HCT116 (cell line): ENCODE data around the gene FCSK. TPM values are rescaled to one million over a fixed set of nuclear protein-coding genes. Genes with fewer than 3 reads are reported as not detected.

ENCODE experiments used
- ATAC-seq: fragments of 200-7000 bp; cut with Tn5 transposase; 2 replicates; pipeline ENCODE4 v1.9.1; 2020; ENCODE audit warnings: mild to moderate bottlenecking, moderate library complexity
- BruUV-seq: library from RNA; stranded (reverse); fragments of 400-500 nt; replicated peaks from 2 replicates; lab custom pipeline; 2021; lab: Mats Ljungman, UMichigan
- CTCF ChIA-PET: fragments of 300-600 bp; sonication (Branson Sonifier 250); formaldehyde crosslinking; loops from one replicate; lab custom pipeline; 2021; ENCODE audit warnings: antibody characterized with exemption; lab: Charles Lee
- POLR2A ChIA-PET: fragments of 300-600, 350-600 bp; sonication (Branson Sonifier 250); formaldehyde crosslinking; loops from one replicate; lab custom pipeline; 2021; ENCODE audit warnings: antibody characterized with exemption; lab: Charles Lee
- RAD21 ChIA-PET, 2 experiments: fragments of 300-600 bp; sonication (Branson Sonifier 250); formaldehyde crosslinking; loops; one replicate each; lab custom pipeline; 2023; ENCODE audit warnings: low total read pairs in 2 of 2; ENCODE audit not compliant: uncharacterized antibody in 2 of 2, unreplicated experiment in 2 of 2, low non-redundant PET in 1 of 2; lab: Charles Lee
- DNase-seq: peaks from one replicate; pipeline ENCODE4 v3.0.0-alpha.2; 2010; ENCODE audit warnings: low read depth, low spot score
- H2AFZ ChIP-seq: fragments of 200-600 bp; shearing (Covaris generic), sonication (generic); 2 replicates; pipeline ENCODE4 v1.6.1; 2017; ENCODE audit warnings: low read depth, mixed run types, mixed read lengths, antibody characterized with exemption, low read length; ENCODE audit not compliant: poor library complexity, severe bottlenecking
- H3K27ac ChIP-seq: 2 replicates; pipeline ENCODE4 v1.5.1; 2012; ENCODE audit warnings: low read depth, low read length
- H3K27me3 ChIP-seq: fragments of 200-600 bp; sonication (generic); 2 replicates; pipeline ENCODE4 v1.6.1; 2016; ENCODE audit warnings: mixed run types, low read length, mixed read lengths; ENCODE audit not compliant: insufficient read depth
- H3K36me3 ChIP-seq, 2 experiments: fragments of 200-500 bp in 1 of 2; fragments of 200-600 bp in 1 of 2; sonication (Bioruptor generic) in 1 of 2; sonication (generic) in 1 of 2; 2 replicates each; pipeline versions ENCODE4 v1.5.1 to v1.6.1; 2014 to 2016; ENCODE audit warnings: low read length in 2 of 2, inconsistent platforms in 1 of 2, mixed read lengths in 1 of 2, mixed run types in 1 of 2; ENCODE audit not compliant: insufficient read depth in 2 of 2, control insufficient read depth in 1 of 2
- H3K4me1 ChIP-seq, 2 experiments: fragments of 200-600 bp in 1 of 2; sonication (generic) in 1 of 2; 2 replicates each; pipeline versions ENCODE4 v1.5.1 to v1.6.1; 2012 to 2017; ENCODE audit warnings: low read length in 2 of 2, inconsistent platforms in 1 of 2, mild to moderate bottlenecking in 1 of 2, mixed read lengths in 1 of 2, mixed run types in 1 of 2, moderate library complexity in 1 of 2; ENCODE audit not compliant: insufficient read depth in 2 of 2, control insufficient read depth in 1 of 2
- H3K4me2 ChIP-seq: fragments of 200-600 bp; sonication (generic); 2 replicates; pipeline ENCODE4 v1.6.1; 2017; ENCODE audit warnings: mixed run types, low read length, mixed read lengths
- H3K4me3 ChIP-seq, 2 experiments: fragments of 200-600 bp in 1 of 2; sonication (generic) in 1 of 2; replicated peaks in 1 of 2; 2 replicates each; pipeline ENCODE4 v1.5.1; 2011 to 2016; ENCODE audit warnings: low read length in 2 of 2, control low read depth in 1 of 2, low read depth in 1 of 2, mild to moderate bottlenecking in 1 of 2, mixed read lengths in 1 of 2, mixed run types in 1 of 2
- H3K79me2 ChIP-seq: fragments of 200-600 bp; sonication (generic); 2 replicates; pipeline ENCODE4 v1.6.1; 2017; ENCODE audit warnings: mild to moderate bottlenecking, mixed run types, low read length, moderate library complexity, mixed read lengths; ENCODE audit not compliant: insufficient read depth
- H3K9ac ChIP-seq: fragments of 200-600 bp; sonication (generic); 2 replicates; pipeline ENCODE4 v1.6.1; 2016; ENCODE audit warnings: low read length, mixed read lengths
- H3K9me2 ChIP-seq: fragments of 200-600 bp; sonication (generic), shearing (Covaris generic); 2 replicates; pipeline ENCODE4 v1.6.1; 2017; ENCODE audit warnings: mixed run types, mild to moderate bottlenecking, moderate library complexity; ENCODE audit not compliant: insufficient read depth
- H3K9me3 ChIP-seq, 2 experiments: fragments of 200-500 bp in 1 of 2; fragments of 200-600 bp in 1 of 2; sonication (Bioruptor generic) in 1 of 2; sonication (generic) in 1 of 2; 2 replicates each; pipeline ENCODE4 v1.6.1; 2014 to 2017; ENCODE audit warnings: low read length in 2 of 2, mixed read lengths in 2 of 2, inconsistent platforms in 1 of 2, low read depth in 1 of 2, mild to moderate bottlenecking in 1 of 2, mixed run types in 1 of 2, moderate library complexity in 1 of 2; ENCODE audit not compliant: control insufficient read depth in 1 of 2, insufficient read depth in 1 of 2
- H4K20me1 ChIP-seq: fragments of 200-600 bp; sonication (generic), shearing (Covaris generic); 2 replicates; pipeline ENCODE4 v1.6.1; 2017; ENCODE audit warnings: mixed run types, mild to moderate bottlenecking, moderate library complexity; ENCODE audit not compliant: insufficient read depth
- ATF3 ChIP-seq: IDR thresholded peaks from 2 replicates; pipeline ENCODE4 v1.6.1; 2012
- CBX3 ChIP-seq: IDR thresholded peaks from 2 replicates; pipeline ENCODE4 v1.6.1; 2012; ENCODE audit warnings: low read depth
- CTCF ChIP-seq, 3 experiments: fragments of 200-600 bp in 1 of 3; sonication (generic) in 1 of 3; IDR thresholded peaks in 2 of 3; conservative IDR thresholded peaks in 1 of 3; 2 replicates each; pipeline ENCODE4 v1.5.1; 2012 to 2017; ENCODE audit warnings: low read depth in 2 of 3, low read length in 2 of 3, antibody characterized with exemption in 1 of 3, borderline replicate concordance in 1 of 3, control low read depth in 1 of 3, mild to moderate bottlenecking in 1 of 3, mixed read lengths in 1 of 3, mixed run types in 1 of 3, moderate library complexity in 1 of 3; ENCODE audit not compliant: insufficient read depth in 1 of 3
- EGR1 ChIP-seq: IDR thresholded peaks from 2 replicates; pipeline ENCODE4 v1.6.1; 2012; ENCODE audit warnings: low read depth
- EZH2phosphoT487 ChIP-seq: fragments of 200-600 bp; IDR thresholded peaks from 2 replicates; pipeline ENCODE4 v1.6.1; 2018; ENCODE audit warnings: antibody characterized with exemption, borderline replicate concordance
- FOSL1 ChIP-seq: IDR thresholded peaks from 2 replicates; pipeline ENCODE4 v1.6.1; 2012; ENCODE audit warnings: low read depth
- MAX ChIP-seq: IDR thresholded peaks from 2 replicates; pipeline ENCODE4 v1.6.1; 2012
- POLR2A ChIP-seq: IDR thresholded peaks from 2 replicates; pipeline ENCODE4 v1.7.0; 2011; ENCODE audit warnings: borderline replicate concordance; ENCODE audit not compliant: insufficient read depth, insufficient read length; ENCODE audit errors: extremely low read depth
- POLR2AphosphoS5 ChIP-seq: IDR thresholded peaks from 2 replicates; pipeline ENCODE4 v1.6.1; 2011; ENCODE audit warnings: mild to moderate bottlenecking, low read depth, low read length, moderate library complexity
- RAD21 ChIP-seq: IDR thresholded peaks from 2 replicates; pipeline ENCODE4 v1.6.1; 2012; ENCODE audit warnings: low read depth, mild to moderate bottlenecking
- REST ChIP-seq: IDR thresholded peaks from 2 replicates; pipeline ENCODE4 v1.6.1; 2012; ENCODE audit warnings: low read depth
- SP1 ChIP-seq: IDR thresholded peaks from 2 replicates; pipeline ENCODE4 v1.6.1; 2012; ENCODE audit warnings: low read depth
- ZNF274 ChIP-seq: fragments of 200-500 bp; sonication (Bioruptor generic); IDR thresholded peaks from 2 replicates; pipeline ENCODE4 v1.6.1; 2014; ENCODE audit warnings: mild to moderate bottlenecking, low read depth, low read length, inconsistent platforms
- intact Hi-C: fragments of 100-400 bp; cut with micrococcal nuclease; formaldehyde crosslinking; loops from 2 replicates; pipeline ENCODE4 v1.10.0; 2022
- total RNA-seq: library from RNA; stranded (reverse); gene quantifications from one replicate; pipeline ENCODE4 v1.2.1, GENCODE V29; 2021; ENCODE audit not compliant: unreplicated experiment

The FCSK gene
- total RNA-seq, 1 experiment from 2014 or later = 17.1 TPM

- Histone ChIP-seq H2AFZ (no peak overlapping the region), H4K20me1 (no peaks in the 10 kb centered on the region), H3K4me1 (peaks cover 0 to 9% of the 10 kb centered on the region in 2 experiments; a peak in 1 of 4 replicates), H3K9ac (no peak overlapping the region), H3K9me2 (no peaks in the 10 kb centered on the region), H3K4me3 (no peak overlapping the region), H3K79me2 (no peaks in the 10 kb centered on the region), H3K27me3 (no peaks in the 10 kb centered on the region), H3K27ac (no peak overlapping the region), H3K36me3 (no peaks in the 10 kb centered on the region), H3K4me2 (no peak overlapping the region), H3K9me3 (no peaks in the 10 kb centered on the region)
- no TSS peak for BruUV-seq
- DNase-seq (no peak), ATAC-seq (no peak)
- ChIA-PET RAD21 (interaction anchor here in 1 of 2 experiments (0.5 kb wide), 1 partner anchor 13 kb away, joined by 5 read pairs; no protein-coding TSS in a partner anchor), CTCF (no interaction called here), POLR2A (no interaction called here)
- intact Hi-C loops = no loop called here
- TF ChIP-seq SP1 = no peak
Measured at GRCh38 chr16:70416748-70417616, 37.4 kb upstream of the FCSK start.

GRCh38 chr16:70417661-70418060, 36.7 kb upstream of the FCSK start:
- Histone ChIP-seq H3K79me2 (no peaks in the 10 kb centered on the region), H3K9ac (no peak overlapping the region), H3K4me1 (peaks cover 0 to 10% of the 10 kb centered on the region in 2 experiments; a peak in 1 of 4 replicates), H3K4me3 (no peak overlapping the region), H2AFZ (no peak overlapping the region), H3K27me3 (no peaks in the 10 kb centered on the region), H3K9me3 (no peaks in the 10 kb centered on the region), H3K36me3 (no peaks in the 10 kb centered on the region), H3K4me2 (no peak overlapping the region), H3K27ac (no peak overlapping the region), H4K20me1 (no peaks in the 10 kb centered on the region), H3K9me2 (no peaks in the 10 kb centered on the region)
- ChIA-PET POLR2A (no interaction called here), CTCF (no interaction called here), RAD21 (no interaction called here)
- no TSS peak for BruUV-seq
- intact Hi-C loops = no loop called here
- DNase-seq (no peak), ATAC-seq (no peak; the same call in 1 of the 2 replicates)
- TF ChIP-seq FOSL1 (no peak), CTCF (IDR thresholded peaks at IDR 0.05 in 2 of 3, conservative IDR thresholded peaks at IDR 0.05 in 1 of 3; ENCODE audit: borderline replicate concordance in 1 of 3, insufficient read depth in 1 of 3, low read depth in 2 of 3, low read length in 2 of 3) (no peak), EGR1 (no peak), SP1 (no peak), RAD21 (no peak), EZH2phosphoT487 (no peak), MAX (no peak), REST (no peak), ZNF274 (no peak), POLR2AphosphoS5 (no peak), CBX3 (no peak), POLR2A (no peak), ATF3 (no peak)
